AG20443 (cell line): ENCODE results near the gene MAP3K15.
A peak's percentile ranks its signal among the peaks of the same experiment; 100 is the strongest.

Experiments used
- DNase-seq: peaks from one replicate; pipeline ENCODE4 v3.0.0; 2012; ENCODE audit warnings: low spot score, mixed read lengths

Gene MAP3K15

GRCh38 chrX:19389227-19389845 is 126.0 kb downstream of the MAP3K15 start:
- no peak for DNase-seq

GRCh38 chrX:19388741-19389140 is 126.6 kb downstream of the MAP3K15 start:
- no peak for DNase-seq

GRCh38 chrX:19388064-19388679 is 127.1 kb downstream of the MAP3K15 start:
- DNase-seq, result no peak

GRCh38 chrX:19386679-19387078 is 128.6 kb downstream of the MAP3K15 start:
- DNase-seq, result no peak

GRCh38 chrX:19382555-19383145 is 132.7 kb downstream of the MAP3K15 start:
- DNase-seq, result peak; percentile 53

- no peak for DNase-seq
Measured at GRCh38 chrX:19381326-19381725, 134.0 kb downstream of the MAP3K15 start.

- no peak for DNase-seq
Measured at GRCh38 chrX:19377799-19378198, 137.5 kb downstream of the MAP3K15 start.

GRCh38 chrX:19375546-19375945 is 139.8 kb downstream of the MAP3K15 start:
- DNase-seq, result no peak

- DNase-seq, result no peak
Measured at GRCh38 chrX:19373351-19373891, 141.9 kb downstream of the MAP3K15 start.

GRCh38 chrX:19372547-19373331 is 142.6 kb downstream of the MAP3K15 start:
- peak; percentile 19 for DNase-seq

GRCh38 chrX:19372170-19372546 is 143.2 kb downstream of the MAP3K15 start:
- peak; percentile 75 for DNase-seq

GRCh38 chrX:19370061-19370460 is 145.2 kb downstream of the MAP3K15 start:
- DNase-seq, result peak; percentile 61

GRCh38 chrX:19368576-19368975 is 146.7 kb downstream of the MAP3K15 start:
- no peak for DNase-seq

GRCh38 chrX:19361701-19362100 is 153.6 kb downstream of the MAP3K15 start:
- no peak for DNase-seq

GRCh38 chrX:19360903-19361302 is 154.4 kb downstream of the MAP3K15 start:
- no peak for DNase-seq

- DNase-seq, result no peak
Measured at GRCh38 chrX:19358521-19358920, 156.8 kb downstream of the MAP3K15 start.

GRCh38 chrX:19354625-19355024 is 160.7 kb downstream of the MAP3K15 start:
- DNase-seq, result no peak

GRCh38 chrX:19350941-19351384 is 164.3 kb downstream of the MAP3K15 start:
- no peak for DNase-seq

GRCh38 chrX:19349264-19349663 is 166.0 kb downstream of the MAP3K15 start:
- DNase-seq, result no peak

- no peak for DNase-seq
Measured at GRCh38 chrX:19347916-19348315, 167.4 kb downstream of the MAP3K15 start.

- no peak for DNase-seq
Measured at GRCh38 chrX:19344661-19345060, 170.6 kb downstream of the MAP3K15 start.
